HG03039 (cell line): ENCODE data around the gene CDC23.
"Not testable (repeated sequence)": the region's sequence is repeated elsewhere in the genome, so short reads cannot be mapped to it uniquely, and the experiment has no call there.

Experiments
- ATAC-seq: cut with Tn5 transposase; IDR thresholded peaks from one replicate; pipeline ENCODE4 v1.9.1; 2021; ENCODE audit warnings: mild to moderate bottlenecking, moderate library complexity; ENCODE audit not compliant: unreplicated experiment

The CDC23 gene

GRCh38 chr5:138143578-138143977 lies 69.5 kb downstream of the CDC23 start:
- not testable (repeated sequence) for ATAC-seq

GRCh38 chr5:138141734-138142133 lies 71.4 kb downstream of the CDC23 start:
- ATAC-seq = no peak

- ATAC-seq = no peak
These were observed 72.9 kb downstream of the CDC23 start for GRCh38 chr5:138140268-138140667.

- no peak for ATAC-seq
These were observed 73.4 kb downstream of the CDC23 start for GRCh38 chr5:138139781-138140090.

- peak; percentile 59 for ATAC-seq
These were observed 74.0 kb downstream of the CDC23 start, which contains the start of gene NME5 for GRCh38 chr5:138138949-138139780. Gene NME5, minus strand, starts transcription at chr5:138139428. Its CDS starts 648 bp downstream, at chr5:138138780.
